Activated CD4-positive, alpha-beta T cell treated with anti-CD3 and anti-CD28 coated beads for 48 hours (primary cell): Measurements from ENCODE around the gene SOD1.

Source experiments
- DNase-seq: peaks from one replicate; pipeline ENCODE4 v3.0.0-alpha.2; 2020

SOD1 gene

GRCh38 chr21:31686272-31686915, 26.9 kb downstream of the SOD1 start:
- no peak for DNase-seq

- DNase-seq: no peak
Measured at GRCh38 chr21:31687108-31687507, 27.6 kb downstream of the SOD1 start.

DNA sequence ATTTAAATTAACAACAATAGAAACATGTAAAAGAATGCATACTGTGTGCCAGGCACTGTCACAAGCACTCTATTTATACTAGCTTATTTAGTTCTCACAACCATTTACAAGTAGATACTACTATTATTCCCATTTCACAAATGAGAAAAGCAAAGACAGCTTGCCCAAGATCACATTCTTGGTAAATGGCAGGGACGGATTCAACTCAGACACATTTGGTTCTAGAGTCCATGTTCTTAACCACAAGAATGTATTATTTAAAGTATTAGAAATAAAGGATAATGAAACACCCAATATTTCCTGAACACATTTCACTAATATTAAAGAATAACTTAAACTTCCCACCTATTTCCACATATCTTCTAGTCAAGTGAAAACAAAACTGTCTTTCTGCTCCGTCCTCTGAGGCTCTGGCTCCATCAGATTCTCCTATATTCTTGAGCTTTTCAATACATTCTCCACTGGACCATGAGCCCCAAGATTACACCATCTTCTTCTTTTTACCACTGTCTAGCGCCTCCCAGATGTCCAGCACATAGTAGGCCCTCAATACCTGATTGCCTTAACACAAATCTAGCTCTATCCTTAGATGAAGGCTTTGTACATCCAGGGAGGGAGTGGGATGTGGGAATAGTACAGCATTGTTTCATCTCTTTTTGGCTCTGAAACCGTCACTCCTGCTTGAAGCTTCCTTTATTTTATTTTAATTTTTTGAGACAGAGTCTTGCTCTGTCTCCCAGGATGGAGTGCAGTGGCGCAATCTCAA, 29.3 kb downstream of the SOD1 start:
- no peak for DNase-seq

DNA sequence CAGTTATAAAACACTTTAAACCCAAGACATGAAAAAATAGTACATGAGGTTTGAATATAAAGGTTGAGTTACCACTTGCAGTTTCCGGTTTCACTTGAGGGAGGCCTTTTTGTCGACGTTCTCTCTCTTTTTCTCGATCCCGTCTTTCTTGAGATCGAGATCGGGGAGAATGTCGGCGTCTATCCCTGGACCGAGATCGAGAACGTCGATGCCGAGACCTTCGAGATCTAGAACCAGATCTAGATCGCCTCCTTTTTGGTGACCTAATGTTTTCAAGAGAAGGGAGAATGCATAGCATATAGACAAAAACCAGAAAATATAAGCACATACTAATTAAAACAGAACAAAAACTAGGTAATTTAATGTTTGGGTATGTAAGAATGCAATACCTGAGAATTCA, 33.7 kb downstream of the SOD1 start:
- DNase-seq: no peak

DNA sequence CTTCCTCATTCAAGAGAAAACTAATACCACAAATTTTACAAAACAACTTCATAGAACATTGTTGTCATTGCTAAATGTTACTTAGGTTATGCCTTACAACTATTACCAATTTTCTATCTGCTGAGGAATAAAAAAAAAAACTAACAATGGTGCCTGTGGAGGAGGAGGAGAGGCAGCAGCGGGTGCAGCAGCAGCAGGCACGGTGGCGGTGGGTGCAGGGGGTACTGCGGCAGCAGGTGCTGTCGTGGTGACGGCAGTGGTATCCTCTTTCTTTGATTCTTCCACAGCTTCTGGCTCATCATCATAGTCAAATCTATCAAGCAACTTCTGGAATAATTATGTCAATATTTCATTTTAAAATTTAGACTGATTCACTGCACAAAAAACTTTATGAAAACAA, 36.9 kb downstream of the SOD1 start:
- no peak for DNase-seq

- DNase-seq: no peak
Measured at GRCh38 chr21:31698461-31698860, 39.0 kb downstream of the SOD1 start.

- no peak for DNase-seq
Measured at GRCh38 chr21:31700040-31700439, 40.5 kb downstream of the SOD1 start.

GRCh38 chr21:31706562-31706961, 47.1 kb downstream of the SOD1 start:
- no peak for DNase-seq

DNA sequence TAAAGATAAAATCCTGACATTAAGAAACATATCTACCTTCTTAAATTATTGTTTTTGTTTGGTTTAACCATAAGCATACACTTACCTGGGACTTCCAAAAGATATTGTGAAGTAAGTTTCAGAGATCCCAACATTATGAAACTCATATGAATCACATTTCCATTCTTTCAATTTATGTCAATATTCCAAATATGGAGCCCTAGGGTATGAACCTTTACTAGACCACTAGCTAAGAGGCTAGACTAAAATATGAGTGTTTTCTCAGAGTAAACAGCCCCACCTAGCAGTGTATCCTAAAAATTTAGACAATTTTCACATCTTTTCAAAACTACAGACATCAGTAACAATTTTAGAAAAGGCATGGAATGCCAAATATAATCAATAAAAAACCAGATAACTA, 48.0 kb downstream of the SOD1 start:
- no peak for DNase-seq

DNA sequence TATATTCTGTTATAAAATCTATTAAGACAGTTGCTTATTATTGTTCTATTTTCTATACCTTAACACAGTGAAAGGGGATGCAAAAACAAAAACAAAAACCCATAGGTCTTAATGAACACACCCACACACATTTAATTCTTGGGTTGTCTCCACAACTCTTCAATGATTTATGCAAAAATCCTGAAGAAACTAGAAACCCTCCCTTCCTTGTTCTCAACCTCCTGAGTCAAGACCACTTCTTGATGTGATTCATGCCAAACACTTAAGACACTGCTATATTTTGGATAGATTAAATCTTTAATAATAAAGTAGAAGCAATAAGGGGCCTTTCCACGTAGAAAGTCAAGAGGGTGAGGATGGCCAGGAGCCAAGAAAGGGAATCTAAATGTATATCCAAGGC, 49.0 kb downstream of the SOD1 start:
- DNase-seq: no peak

- no peak for DNase-seq
Measured at GRCh38 chr21:31710586-31710985, 51.1 kb downstream of the SOD1 start.

GRCh38 chr21:31711326-31711725, 51.8 kb downstream of the SOD1 start:
- DNase-seq: no peak

DNA sequence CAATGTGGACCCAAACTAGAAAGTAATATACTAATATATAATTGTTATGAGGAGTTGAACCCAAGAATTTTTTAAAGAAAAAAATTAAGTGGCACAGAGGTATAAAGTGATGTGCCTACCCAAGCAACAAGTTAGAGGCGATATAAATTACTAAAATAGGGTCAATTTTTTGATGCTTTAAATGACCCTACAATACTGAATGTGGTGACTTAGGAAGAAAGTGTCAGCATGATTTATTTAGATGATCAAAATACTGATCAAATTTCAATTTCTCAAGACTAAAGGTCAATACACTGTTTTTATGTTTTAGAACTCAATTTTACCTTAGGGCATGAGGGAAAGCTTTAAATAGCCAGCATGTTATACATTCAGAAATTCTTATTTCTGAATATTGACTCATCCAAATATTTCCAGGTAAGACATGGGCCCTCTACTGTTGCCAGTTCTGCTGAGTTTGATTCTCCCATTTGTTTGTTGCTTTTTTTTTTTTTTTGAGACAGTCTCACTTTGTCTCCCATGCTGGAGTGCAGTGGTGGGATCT, 52.3 kb downstream of the SOD1 start:
- DNase-seq: no peak

GRCh38 chr21:31713115-31713514, 53.6 kb downstream of the SOD1 start:
- no peak for DNase-seq

DNA sequence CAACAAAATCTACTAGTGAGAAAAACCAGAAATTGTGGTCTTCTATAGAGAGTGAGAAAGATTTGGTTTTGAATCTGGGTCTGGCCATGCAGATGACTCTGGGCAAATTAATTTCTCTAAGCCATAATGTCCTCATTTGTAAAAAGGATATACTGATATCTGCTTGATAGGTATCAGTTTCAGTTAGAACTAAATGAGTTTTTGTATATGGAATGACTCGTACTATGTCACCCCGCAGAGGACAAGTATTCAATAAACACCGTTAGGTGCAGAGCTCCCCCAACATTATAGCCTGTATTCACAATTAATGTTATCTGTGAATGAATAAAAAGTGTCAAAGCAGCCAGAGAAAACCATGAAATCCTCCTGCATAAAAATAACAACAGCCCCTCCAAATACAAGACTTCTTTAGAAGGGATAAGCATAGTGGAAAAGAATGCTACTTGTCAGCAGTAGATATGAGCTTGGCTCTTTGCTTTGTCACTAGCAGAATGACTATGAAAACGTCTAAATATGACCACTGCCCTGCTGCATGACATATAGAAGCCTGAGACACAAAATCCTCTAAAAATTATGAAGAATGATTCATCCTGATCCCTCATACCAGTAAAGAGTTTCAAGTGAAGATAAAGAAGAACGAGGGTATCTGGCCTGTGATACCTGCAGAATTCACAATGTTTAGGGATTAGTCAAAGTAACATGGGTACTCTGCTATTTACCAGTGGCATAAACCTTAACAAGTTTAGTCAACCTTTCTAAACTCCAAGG, 54.7 kb downstream of the SOD1 start:
- no peak for DNase-seq

GRCh38 chr21:31714741-31715365, 55.4 kb downstream of the SOD1 start:
- DNase-seq: no peak

DNA sequence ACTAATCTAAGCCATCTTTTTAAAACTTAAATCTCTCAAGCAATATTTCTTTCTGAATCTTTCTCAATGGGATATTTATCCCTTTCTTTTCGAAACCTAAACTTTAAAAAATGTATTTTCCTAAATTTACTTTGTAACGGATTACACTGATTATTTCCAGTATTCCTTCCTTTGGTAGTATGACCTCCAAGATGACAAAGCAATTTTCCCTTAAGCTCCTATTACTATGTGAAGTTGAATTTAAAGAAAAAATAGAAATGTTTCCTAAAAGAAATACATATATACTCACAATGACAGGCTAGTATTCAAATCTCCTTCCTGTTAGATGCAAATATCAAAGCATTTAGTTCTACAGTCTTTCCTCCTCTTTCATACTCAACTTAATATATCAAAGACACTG, 56.6 kb downstream of the SOD1 start:
- no peak for DNase-seq
